RPMI7951 (cell line): ENCODE measurements around the gene IL31RA. TPM values are rescaled to one million over a fixed set of nuclear protein-coding genes. Genes with fewer than 3 reads are reported as not detected.

ENCODE experiments used
- total RNA-seq: library from RNA; depleted of rRNA; stranded (reverse); fragments of >200 nt; shearing (Covaris generic); gene quantifications from 2 replicates; pipeline ENCODE4 v1.2.3, GENCODE V29; 2014; rRNA removed

Gene IL31RA
- total RNA-seq, 1 experiment from 2014 or later: 0.24 TPM

Other genes with a start within 250 kb of the IL31RA start
- gene SLC38A9, start 139.0 kb upstream of the IL31RA start, total RNA-seq: 11.5 and 24.2 TPM in 2 replicates
- gene DDX4, start 113.3 kb upstream of the IL31RA start, total RNA-seq: not detected in 2 replicates
- 124 and 136 TPM in 2 replicates for gene IL6ST, start 143.6 kb downstream of the IL31RA start, total RNA-seq